Pancreas (tissue), 10 donors: ENCODE data around the gene SHROOM3. TPM values are rescaled to one million over a fixed set of nuclear protein-coding genes. Genes with fewer than 3 reads are reported as not detected.

Experiments used
- ATAC-seq, 4 donors: fragments of 200-7000 bp; cut with Tn5 transposase; one replicate each; pipeline versions ENCODE4 v1.8.0 to v1.9.1; 2020; ENCODE audit warnings: mild to moderate bottlenecking in 4 of 4, moderate library complexity in 4 of 4
- DNase-seq, 6 donors: peaks; one replicate each; pipeline ENCODE4 v3.0.0-alpha.2; 2020
- FAIRE-seq: peaks from 2 replicates; lab custom pipeline; 2012; peaks lifted over from hg19 to GRCh38; lab: Jason Lieb, UNC
- H3K27ac ChIP-seq, 4 donors: fragments of 200-600 bp; sonication (generic); 1 replicate in 3 of 4; 2 replicates in 1 of 4; pipeline versions ENCODE4 v1.5.0 to v1.8.0; 2020
- H3K27me3 ChIP-seq, 4 donors: fragments of 200-600 bp; one replicate each; pipeline ENCODE4 v1.8.0; 2021
- H3K36me3 ChIP-seq, 3 donors: fragments of 200-600 bp; sonication (generic) in 1 of 3; one replicate each; pipeline versions ENCODE4 v1.5.0 to v1.8.0; 2020 to 2021
- H3K4me1 ChIP-seq, 3 donors: fragments of 200-600 bp; one replicate each; pipeline ENCODE4 v1.8.0; 2021
- H3K4me3 ChIP-seq, 4 donors: fragments of 200-600 bp; sonication (generic) in 2 of 4; one replicate each; pipeline versions ENCODE4 v1.5.0 to v1.8.0; 2020 to 2021
- H3K9me3 ChIP-seq, 4 donors: fragments of 200-600 bp; one replicate each; pipeline ENCODE4 v1.8.0; 2021
- WGBS, 2 donors: extraction: QIAGEN DNeasy Blood & Tissue Kit; methylation state at CpG; one replicate each; pipeline ENCODE4 v1.1.7; 2013; 5-methylcytosine and 5-hydroxymethylcytosine counted together
- intact Hi-C, 3 donors: fragments of 100-400 bp; cut with DNase I; formaldehyde crosslinking; loops; one replicate each; pipeline versions ENCODE4 v1.11.1 to v1.14.2; 2022
- polyA plus RNA-seq, 2 donors: library from polyadenylated mRNA; stranded (reverse); fragments of 200-250 nt; gene quantifications; one replicate each; pipeline ENCODE4 v1.2.3, GENCODE V29; 2013
- total RNA-seq, 6 donors: library from RNA; stranded (reverse); fragmentation: NEBNext Ultra II Directional in 4 of 6; extraction: Animal tissue kit (Norgen Biotek cat#: 25700) in 4 of 6; gene quantifications; one replicate each; pipeline versions ENCODE4 v1.2.1 to v1.2.4, GENCODE V29; 2021 to 2023
- TF ChIP-seq, protein P1 (sequence below), 4 donors: fragments of 200-600 bp; sonication (generic) in 3 of 4; IDR thresholded peaks; one replicate each; pipeline versions ENCODE4 v1.5.0 to v1.8.0; 2021; ENCODE audit warnings: antibody characterized with exemption in 4 of 4
- donor health status: healthy with polysubstance abuse.
- donor health status: DM: no; HTN: no; CAD: no; lungs with moderate emphysema.
- donor health status: DM: no; HTN: no; CAD: no.
- donor health status: control.
- donor health status: control.
- donor health status: Bipolar disorder and iron deficiency.
- donor health status: DM: yes; HTN: yes; CAD: no.
- donor health status: DM: no; HTN: no; CAD: no.
- donor health status: DM: no; HTN: no; CAD: no.
- donor health status: DM: yes; HTN: yes; CAD: no.

The SHROOM3 gene
- total and polyA plus RNA-seq, 8 donors, result 6.2 to 43.5 (median 17.1) TPM

DNA sequence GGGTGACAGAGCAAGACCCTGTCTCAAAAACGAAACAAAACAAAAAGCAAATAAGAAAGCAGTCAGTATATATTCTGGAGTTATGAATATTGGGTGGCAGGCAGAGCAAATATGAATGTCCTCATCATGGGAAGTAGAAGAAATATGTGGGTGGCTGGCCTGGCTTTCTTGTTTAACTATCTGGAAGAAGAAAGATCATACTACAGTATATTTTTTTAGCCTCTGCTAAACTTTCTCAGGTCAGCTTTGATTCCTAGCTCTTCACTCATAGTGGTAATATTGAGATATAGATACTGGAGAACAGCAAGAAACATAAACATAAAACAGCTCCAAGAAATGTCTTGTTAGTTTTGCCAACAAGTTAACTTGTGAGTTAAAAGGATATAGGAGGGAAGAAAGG is 270.4 kb downstream of the SHROOM3 start:
- intact Hi-C loops, result no loop called here
- no peak overlapping the region for H3K4me3 ChIP-seq
- H3K9me3 ChIP-seq, result no peaks in the 10 kb centered on the region
- no peaks in the 10 kb centered on the region for H3K36me3 ChIP-seq
- peak overlapping the region in 2 of 4 donors; percentile 83 to 89 for H3K27ac ChIP-seq
- TF ChIP-seq, protein P1, sequence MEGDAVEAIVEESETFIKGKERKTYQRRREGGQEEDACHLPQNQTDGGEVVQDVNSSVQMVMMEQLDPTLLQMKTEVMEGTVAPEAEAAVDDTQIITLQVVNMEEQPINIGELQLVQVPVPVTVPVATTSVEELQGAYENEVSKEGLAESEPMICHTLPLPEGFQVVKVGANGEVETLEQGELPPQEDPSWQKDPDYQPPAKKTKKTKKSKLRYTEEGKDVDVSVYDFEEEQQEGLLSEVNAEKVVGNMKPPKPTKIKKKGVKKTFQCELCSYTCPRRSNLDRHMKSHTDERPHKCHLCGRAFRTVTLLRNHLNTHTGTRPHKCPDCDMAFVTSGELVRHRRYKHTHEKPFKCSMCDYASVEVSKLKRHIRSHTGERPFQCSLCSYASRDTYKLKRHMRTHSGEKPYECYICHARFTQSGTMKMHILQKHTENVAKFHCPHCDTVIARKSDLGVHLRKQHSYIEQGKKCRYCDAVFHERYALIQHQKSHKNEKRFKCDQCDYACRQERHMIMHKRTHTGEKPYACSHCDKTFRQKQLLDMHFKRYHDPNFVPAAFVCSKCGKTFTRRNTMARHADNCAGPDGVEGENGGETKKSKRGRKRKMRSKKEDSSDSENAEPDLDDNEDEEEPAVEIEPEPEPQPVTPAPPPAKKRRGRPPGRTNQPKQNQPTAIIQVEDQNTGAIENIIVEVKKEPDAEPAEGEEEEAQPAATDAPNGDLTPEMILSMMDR (IDR thresholded peaks at IDR 0.05), result no peak
- H3K4me1 ChIP-seq, result peaks cover 21 to 39% (median 21%) of the 10 kb centered on the region in 3 donors
- ATAC-seq (no peak), DNase-seq (no peak), FAIRE-seq (no peak)
- 79 to 86% methylated on average over 1 of the region's 1 CpG for WGBS, 2 donors
- no peaks in the 10 kb centered on the region for H3K27me3 ChIP-seq

DNA sequence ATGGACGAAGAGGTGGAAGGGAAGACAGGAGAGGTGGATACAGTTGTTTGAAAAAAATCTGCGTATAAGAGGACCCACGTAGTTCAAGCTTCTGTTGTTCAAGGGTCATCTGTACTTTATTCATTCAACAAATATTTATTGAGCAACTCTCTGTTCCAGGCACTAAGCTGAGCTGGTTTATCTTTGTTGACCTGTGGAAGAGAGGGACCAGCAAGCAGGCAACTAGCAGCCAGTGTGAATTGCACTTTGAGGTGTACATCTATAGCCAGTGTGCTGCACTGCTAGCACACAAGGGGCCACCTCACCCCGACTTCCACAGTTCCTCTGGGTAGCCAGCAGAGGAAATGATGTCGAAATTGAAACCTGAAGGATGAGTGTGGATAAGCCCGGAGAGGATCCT is 271.6 kb downstream of the SHROOM3 start:
- intact Hi-C loops, result no loop called here
- peaks cover 0 to 7% (median 0%) of the 10 kb centered on the region in 3 donors for H3K36me3 ChIP-seq
- ATAC-seq, result no peak
- FAIRE-seq, result no peak
- DNase-seq, result no peak
- TF ChIP-seq, protein P1 (IDR thresholded peaks at IDR 0.05), result no peak
- H3K27me3 ChIP-seq, result no peaks in the 10 kb centered on the region
- no peaks in the 10 kb centered on the region for H3K9me3 ChIP-seq
- H3K27ac ChIP-seq, result no peak overlapping the region
- WGBS, 2 donors, result 89 to 90% methylated on average over 6 of the region's 6 CpGs
- H3K4me3 ChIP-seq, result no peak overlapping the region
- H3K4me1 ChIP-seq, result peaks cover 21 to 39% (median 21%) of the 10 kb centered on the region in 3 donors

DNA sequence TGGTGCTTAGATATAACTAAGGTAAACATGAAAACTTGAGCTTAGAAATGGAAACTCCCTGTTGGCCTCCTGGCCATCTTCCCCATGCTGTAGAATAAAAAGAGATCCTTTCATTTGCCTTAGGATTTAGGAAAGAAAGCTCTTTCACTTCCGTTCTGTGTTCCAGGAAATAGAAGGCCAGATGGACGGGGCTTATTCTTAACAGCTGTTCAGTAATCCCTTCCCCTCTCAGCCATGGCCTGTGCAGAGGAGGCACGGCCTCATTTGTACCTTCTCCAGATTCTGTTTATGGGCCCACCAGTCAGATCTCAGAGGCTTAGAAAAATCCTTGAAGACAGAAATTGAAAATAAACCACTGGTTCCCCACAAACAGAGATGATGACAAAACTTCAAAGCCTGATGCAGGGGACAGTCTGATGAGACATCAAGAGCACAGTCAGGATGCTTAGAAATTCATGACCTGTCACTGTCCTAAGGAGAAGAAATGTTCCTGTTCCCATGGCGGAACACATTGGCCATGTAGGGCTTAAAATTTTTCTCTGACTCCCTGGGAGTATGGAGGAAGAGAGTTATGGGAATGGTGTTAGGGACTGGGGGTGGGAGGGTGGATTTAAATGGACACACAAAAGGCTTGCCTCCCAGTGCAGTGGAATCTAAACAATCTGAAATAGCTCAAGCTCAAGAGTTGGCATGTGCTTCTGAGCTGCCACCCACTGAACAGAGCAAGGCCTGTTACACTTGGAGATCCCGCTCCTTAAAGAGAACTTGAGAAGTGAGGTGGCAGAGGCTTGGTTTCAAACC is 274.1 kb downstream of the SHROOM3 start:
- FAIRE-seq (no peak), DNase-seq (no peak), ATAC-seq (no peak)
- 84 to 90% methylated on average over 5 of the region's 5 CpGs for WGBS, 2 donors
- H3K4me3 ChIP-seq, result no peak overlapping the region
- TF ChIP-seq, protein P1 (IDR thresholded peaks at IDR 0.05), result no peak
- no peaks in the 10 kb centered on the region for H3K9me3 ChIP-seq
- H3K27me3 ChIP-seq, result no peaks in the 10 kb centered on the region
- peaks cover 8 to 20% (median 10%) of the 10 kb centered on the region in 3 donors for H3K4me1 ChIP-seq
- H3K27ac ChIP-seq, result no peak overlapping the region
- intact Hi-C loops, result no loop called here
- H3K36me3 ChIP-seq, result peaks cover 0 to 7% (median 0%) of the 10 kb centered on the region in 3 donors

DNA sequence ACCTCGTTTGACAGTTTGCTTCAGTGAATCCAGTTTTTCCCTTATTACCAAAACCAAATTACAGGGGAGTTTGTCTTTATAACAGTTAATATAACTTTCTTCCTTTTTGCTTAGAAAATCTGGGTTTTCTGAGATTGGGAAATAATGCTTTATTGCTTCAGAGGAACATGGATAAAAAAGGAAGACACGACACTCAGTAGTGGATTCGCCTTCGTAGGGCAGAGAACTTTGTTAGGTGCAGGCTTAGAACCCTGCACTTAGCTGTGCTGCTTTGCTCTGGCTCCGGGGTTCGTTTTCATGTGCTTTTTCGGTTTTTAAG is 274.7 kb downstream of the SHROOM3 start:
- no peak for DNase-seq
- no peaks in the 10 kb centered on the region for H3K9me3 ChIP-seq
- H3K4me3 ChIP-seq, result no peak overlapping the region
- H3K27me3 ChIP-seq, result no peaks in the 10 kb centered on the region
- intact Hi-C loops, result no loop called here
- peaks cover 2 to 15% (median 5%) of the 10 kb centered on the region in 3 donors for H3K4me1 ChIP-seq
- FAIRE-seq, result no peak
- 83 to 86% methylated on average over 7 of the region's 7 CpGs for WGBS, 2 donors
- H3K36me3 ChIP-seq, result peaks cover 0 to 7% (median 0%) of the 10 kb centered on the region in 3 donors
- TF ChIP-seq, protein P1 (IDR thresholded peaks at IDR 0.05), result no peak
- no peak for ATAC-seq
- no peak overlapping the region for H3K27ac ChIP-seq

DNA sequence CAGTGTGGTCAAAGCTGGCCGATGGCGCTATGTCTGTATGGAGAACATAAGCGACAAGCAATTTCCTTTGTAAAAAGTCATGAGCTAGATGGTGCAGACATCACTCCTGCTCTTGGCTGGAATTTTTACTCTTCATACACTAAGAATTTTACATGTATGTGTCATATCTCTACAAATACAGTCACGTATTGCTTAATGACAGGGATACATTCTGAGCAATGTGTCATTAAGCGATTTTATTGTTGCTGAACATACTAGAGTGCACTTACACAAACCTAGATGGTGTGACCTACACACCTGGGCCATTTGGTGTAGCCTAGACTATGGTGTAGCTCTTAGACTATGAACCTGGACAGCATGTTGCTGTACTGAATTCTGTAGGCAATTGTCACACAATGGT is 277.5 kb downstream of the SHROOM3 start:
- TF ChIP-seq, protein P1 (IDR thresholded peaks at IDR 0.05), result no peak
- no peaks in the 10 kb centered on the region for H3K4me1 ChIP-seq
- no peaks in the 10 kb centered on the region for H3K9me3 ChIP-seq
- no peaks in the 10 kb centered on the region for H3K27me3 ChIP-seq
- FAIRE-seq (no peak), DNase-seq (no peak), ATAC-seq (no peak)
- no peak overlapping the region for H3K27ac ChIP-seq
- 92 to 96% methylated on average over 5 of the region's 5 CpGs for WGBS, 2 donors
- peaks cover 0 to 7% (median 0%) of the 10 kb centered on the region in 3 donors for H3K36me3 ChIP-seq
- no peak overlapping the region for H3K4me3 ChIP-seq
- intact Hi-C loops, result no loop called here
